ENCODE data around the gene RAB41.
"Not testable (repeated sequence)": the region's sequence is repeated elsewhere in the genome, so short reads cannot be mapped to it uniquely, and the experiment has no call there.

RAB41 gene

DNA sequence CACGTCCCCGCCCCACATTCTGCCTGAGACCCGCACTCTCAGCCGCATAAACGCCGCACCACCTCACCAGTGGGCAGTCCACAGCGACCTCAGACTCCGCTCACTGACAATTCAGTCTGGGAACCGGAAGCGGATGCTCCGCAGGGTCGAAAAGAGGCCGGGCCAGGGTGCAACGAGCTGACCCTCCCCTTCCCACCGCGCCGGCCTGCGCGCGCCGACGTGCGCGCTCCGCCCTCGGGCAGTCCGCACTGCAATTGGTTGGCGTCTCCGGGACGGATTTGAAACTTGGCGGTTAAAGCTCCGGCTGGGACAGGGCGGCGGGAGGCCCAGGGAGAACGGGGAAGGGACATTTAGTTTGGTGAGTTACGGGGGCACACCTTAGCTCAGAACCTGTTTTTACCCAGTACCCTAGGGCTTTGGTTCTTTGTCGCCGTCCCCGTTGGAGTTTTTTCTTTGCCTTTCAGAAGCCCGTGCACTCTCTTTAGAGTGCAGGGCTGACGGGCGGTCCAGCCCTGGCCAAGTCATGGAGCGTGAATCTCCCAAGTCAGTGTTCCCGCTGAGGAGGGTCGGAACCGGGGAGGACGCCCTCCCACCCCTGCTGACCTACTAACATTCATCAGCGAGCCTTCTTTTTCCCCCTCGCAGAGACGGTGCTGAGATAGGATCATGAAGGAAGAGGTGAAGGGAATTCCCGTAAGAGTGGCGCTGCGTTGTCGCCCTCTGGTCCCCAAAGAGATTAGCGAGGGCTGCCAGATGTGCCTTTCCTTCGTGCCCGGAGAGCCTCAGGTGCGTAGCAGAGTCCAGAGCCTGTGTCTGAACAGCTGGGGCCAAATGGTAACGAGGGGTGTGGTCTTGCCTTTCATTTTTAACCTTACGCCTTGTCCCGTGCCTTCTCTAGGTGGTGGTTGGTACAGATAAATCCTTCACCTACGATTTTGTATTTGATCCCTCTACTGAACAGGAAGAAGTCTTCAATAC is 8.1 kb downstream of the RAB41 start, which contains the start of the genes KIF4A and PDZD11:
KIF4A (plus strand) TSS at position 312 of the 978 bp plus-strand sequence; CDS start at position 667, 355 bp downstream.
PDZD11 (minus strand) TSS at position 135 of the 978 bp plus-strand sequence. CDS start 586 bp downstream, outside the sequence.
- DNase-seq (ENCODE audit: low spot score), result peak; percentile 70

DNA sequence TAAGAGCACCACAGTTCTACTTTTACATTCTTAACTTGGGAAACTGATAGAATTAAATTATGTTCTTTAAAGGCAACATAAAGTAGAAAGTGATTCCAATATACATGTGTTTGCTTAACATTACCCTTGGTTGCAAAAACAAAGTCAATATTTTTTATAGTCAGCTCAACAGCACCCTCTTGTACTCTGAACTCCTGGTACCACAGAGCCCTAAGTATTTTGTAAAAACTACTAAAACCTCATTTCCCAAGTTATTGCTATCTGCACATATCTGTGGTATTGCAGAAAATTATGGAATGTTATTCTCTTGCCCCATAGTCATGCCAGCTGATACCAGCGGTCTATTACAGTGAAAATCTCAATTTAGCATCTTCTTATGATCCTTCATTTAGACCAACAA is 10.8 kb downstream of the RAB41 start:
- DNase-seq (ENCODE audit: low spot score), result no peak

DNA sequence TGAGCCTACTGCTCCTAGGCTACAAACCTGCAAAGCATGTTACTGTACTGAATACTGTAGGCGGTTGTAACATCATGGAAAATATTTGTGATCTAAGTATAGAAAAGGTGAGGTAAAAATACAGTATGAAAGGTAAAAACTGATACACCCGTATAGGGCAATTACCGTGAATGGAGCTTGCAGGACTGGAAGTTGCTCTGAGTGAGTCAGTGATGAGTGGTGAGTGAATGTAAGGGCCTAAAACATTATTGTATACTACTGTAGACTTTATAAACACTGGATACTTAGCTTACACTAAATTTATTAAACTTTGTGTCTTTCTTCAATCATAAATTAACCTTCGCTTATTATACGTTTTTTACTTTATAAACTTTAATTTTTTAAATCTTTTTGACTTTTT is 11.6 kb downstream of the RAB41 start:
- DNase-seq (ENCODE audit: low spot score), result no peak

DNA sequence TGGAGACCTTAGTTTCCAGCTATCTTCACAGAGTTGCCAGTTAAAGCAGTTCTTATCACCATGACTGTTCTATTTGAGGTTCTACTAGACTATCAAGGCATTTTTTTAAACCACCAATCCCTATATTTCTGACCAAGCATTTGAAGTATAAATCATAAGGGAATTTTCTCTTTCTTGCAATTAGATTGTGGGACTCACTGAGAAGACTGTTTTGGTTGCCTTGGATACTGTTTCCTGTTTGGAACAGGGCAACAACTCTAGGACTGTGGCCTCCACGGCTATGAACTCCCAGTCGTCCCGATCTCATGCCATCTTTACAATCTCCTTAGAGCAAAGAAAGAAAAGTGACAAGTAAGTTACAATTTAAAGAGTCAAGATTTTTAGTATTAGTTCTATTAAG is 19.7 kb downstream of the RAB41 start:
- no peak for DNase-seq (ENCODE audit: low spot score)

DNA sequence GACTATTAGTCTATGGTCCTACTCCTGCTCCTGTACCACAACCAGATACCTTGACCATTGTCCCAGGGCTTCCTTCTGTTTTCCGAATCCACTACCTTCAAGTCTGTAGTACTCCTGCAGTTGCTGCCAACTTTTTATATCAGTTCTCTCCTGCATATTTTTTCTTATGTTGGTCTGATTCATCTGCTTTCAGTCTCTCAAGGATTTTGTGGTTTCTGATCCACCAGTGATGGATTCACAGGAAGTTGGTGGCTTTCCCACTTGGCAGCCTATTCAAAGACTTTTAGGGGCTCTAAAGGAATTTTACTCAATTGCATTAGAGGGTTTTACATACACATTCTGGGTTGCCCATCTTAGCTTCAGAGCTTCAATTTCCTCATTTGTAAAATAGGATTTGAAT is 31.5 kb downstream of the RAB41 start:
- no peak for DNase-seq (ENCODE audit: low spot score)

DNA sequence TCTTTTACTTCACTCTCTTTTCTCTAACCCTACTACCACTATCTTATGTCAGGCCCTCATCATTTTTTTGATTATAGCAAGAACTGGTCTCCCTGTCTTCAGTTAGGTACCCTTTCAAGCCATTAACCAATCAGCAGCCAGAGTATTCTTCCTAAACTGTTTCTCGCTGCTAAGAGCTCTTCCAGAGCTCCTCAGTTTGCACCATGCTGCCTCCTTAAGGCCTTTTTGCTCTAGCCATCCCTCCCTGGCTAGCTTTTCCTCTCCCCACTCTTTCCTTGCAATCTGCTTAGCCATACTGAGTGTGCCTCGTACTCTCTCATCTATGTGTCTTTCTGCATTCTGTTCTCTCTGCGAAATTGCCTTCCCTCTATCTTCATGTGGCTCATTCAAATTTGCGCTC is 40.8 kb downstream of the RAB41 start:
- DNase-seq (ENCODE audit: low spot score), result no peak

DNA sequence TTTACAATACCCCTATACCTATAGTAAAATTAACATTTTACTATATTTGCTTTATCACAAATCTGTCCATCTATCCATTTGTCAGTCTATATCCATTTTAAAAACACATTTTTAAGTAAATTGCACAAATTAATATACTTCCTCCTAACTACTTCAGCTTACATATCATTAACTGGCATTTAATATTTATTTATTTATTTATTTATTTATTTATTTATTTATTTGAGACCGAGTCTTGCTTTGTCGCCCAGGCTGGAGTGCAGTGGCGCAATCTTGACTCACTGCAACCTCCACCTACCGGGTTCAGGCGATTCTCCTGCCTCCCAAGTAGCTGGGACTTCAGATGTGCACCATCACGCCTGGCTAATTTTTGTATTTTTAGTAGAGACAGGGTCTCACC is 41.7 kb downstream of the RAB41 start:
- not testable (repeated sequence) for DNase-seq (ENCODE audit: low spot score)

DNA sequence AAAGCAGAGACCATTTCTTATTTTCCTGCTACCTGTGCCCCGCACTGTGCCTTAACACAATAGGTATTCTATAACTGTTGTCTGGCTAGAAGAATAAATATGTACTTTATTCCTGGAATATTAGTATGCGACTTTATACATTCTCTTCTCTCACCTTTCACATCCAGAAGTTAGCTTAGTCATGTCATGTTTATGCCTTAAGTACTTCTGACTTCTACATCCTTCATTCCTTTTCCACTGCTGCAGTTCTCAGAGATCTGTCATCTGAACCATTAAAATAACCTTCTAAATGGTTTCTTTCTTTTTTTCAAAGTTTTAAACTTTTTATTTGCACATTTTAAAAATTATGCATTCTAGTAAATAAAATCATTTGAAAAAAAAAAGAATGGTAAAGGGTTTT is 42.4 kb downstream of the RAB41 start:
- no peak for DNase-seq (ENCODE audit: low spot score)

DNA sequence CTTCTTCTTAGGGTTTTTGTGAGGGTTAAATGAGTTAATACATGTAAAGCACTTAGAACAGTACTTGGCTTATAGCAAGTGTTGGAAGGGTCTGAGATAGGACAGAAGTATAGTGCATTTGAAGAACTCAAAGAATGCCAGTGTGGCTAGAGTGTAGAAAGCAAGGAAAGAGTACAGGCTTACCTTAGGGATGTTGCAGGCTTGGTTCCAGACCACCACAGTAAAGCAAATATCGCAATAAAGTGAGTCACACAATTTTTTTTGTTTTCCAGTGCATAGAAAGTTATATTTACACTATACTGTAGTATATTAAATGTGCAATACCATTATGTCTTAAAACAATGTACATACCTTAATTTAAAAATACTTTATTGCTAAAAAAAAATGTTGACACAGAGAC is 49.2 kb downstream of the RAB41 start:
- DNase-seq (ENCODE audit: low spot score), result no peak

DNA sequence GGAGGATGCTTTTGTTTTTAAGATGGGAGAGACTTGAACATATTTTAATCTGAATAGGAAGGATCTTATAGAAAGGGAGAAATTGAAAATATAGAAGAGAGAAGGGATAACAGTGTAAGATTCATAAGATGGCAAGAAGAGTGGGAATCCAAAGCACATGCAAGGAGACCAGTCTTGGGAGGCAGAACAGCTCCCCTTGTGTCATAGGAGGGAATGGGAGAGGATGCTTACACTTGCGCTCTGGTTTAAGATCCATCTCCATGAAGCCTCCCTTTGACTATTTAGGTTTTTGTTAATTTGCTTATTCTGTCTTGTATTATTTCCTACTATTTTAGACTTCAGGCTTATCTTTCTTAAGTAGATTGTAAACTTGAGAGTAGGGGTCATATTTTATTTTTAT is 50.6 kb downstream of the RAB41 start:
- DNase-seq (ENCODE audit: low spot score), result peak; percentile 0
